IPS DF 6.9 (cell line): ENCODE measurements around the gene CAVIN2.
A peak's percentile ranks its signal among the peaks of the same experiment; 100 is the strongest.

Source experiments
- DNase-seq: peaks from one replicate; pipeline ENCODE4 v3.0.0-alpha.2; 2013; ENCODE audit warnings: low read depth, low spot score
- H3K27ac ChIP-seq: one replicate; pipeline ENCODE4 v1.5.1; 2013; ENCODE audit warnings: low read length, control low read depth
- H3K27me3 ChIP-seq: 2 replicates; pipeline ENCODE4 v1.6.1; 2013; ENCODE audit warnings: mild to moderate bottlenecking, low read length; ENCODE audit not compliant: control insufficient read depth, insufficient read depth
- H3K36me3 ChIP-seq: 2 replicates; pipeline ENCODE4 v1.6.1; 2013; ENCODE audit warnings: low read length; ENCODE audit not compliant: control insufficient read depth, insufficient read depth
- H3K4me1 ChIP-seq: 2 replicates; pipeline ENCODE4 v1.6.1; 2013; ENCODE audit warnings: low read length; ENCODE audit not compliant: control insufficient read depth, insufficient read depth
- H3K4me3 ChIP-seq: 2 replicates; pipeline ENCODE4 v1.5.1; 2013; ENCODE audit warnings: mild to moderate bottlenecking, low read length
- H3K9me3 ChIP-seq: 2 replicates; pipeline ENCODE4 v1.6.1; 2013; ENCODE audit warnings: low read length, inconsistent platforms; ENCODE audit not compliant: control insufficient read depth, insufficient read depth
- WGBS: extraction: QIAGEN DNeasy Blood & Tissue Kit; methylation state at CpG from one replicate; pipeline ENCODE4 v1.1.7; 2013; ENCODE audit warnings: mixed read lengths, missing lambda C conversion rate; ENCODE audit not compliant: insufficient read length, insufficient coverage; 5-methylcytosine and 5-hydroxymethylcytosine counted together

The CAVIN2 gene

DNA sequence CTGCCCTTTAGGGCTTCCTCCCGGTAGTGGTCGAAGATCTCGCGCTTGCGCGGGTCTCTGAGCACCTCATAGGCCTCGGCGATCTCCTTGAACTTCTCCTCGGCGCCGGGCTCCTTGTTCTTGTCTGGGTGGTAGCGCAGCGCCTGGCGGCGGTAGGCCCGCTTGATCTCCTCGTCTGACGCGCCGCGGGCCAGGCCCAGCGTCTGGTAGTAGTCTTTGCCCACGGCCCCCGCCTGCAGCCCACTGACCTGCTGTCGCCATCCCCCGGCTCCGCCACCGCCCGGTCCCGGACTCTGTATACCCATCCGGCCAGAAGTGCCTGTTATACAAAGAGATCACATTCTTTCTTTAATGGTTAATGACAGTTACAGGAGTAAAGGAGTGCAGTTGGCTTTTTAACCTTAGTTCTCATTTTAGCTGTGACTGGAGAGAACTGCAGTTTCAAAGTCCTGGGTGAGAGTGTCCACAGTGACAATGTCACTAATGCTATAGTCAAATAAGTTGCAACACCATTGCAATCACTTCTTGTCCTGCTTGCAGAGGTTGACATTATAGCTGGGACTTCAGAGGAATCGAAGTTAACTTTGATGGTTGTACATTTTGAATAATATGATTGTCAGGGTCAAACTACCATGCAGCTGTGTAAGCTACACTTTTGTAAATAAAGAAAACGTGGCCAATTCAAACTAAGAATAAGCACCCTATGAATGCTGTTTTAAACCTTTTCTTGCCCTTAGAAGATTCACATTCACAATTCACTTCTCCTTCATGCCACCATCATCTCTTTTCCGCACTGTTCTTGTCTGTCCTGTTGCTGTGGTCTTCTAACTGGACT, 35.3 kb upstream of the CAVIN2 start:
- H3K4me3 ChIP-seq, result no peak overlapping the region
- H3K27ac ChIP-seq, result no peak overlapping the region
- no peaks in the 10 kb centered on the region for H3K36me3 ChIP-seq
- no peak for DNase-seq
- no CpG with 5 or more reads among the region's 34 CpGs for WGBS
- no peaks in the 10 kb centered on the region for H3K27me3 ChIP-seq
- no peaks in the 10 kb centered on the region for H3K4me1 ChIP-seq
- H3K9me3 ChIP-seq, result no peaks in the 10 kb centered on the region

DNA sequence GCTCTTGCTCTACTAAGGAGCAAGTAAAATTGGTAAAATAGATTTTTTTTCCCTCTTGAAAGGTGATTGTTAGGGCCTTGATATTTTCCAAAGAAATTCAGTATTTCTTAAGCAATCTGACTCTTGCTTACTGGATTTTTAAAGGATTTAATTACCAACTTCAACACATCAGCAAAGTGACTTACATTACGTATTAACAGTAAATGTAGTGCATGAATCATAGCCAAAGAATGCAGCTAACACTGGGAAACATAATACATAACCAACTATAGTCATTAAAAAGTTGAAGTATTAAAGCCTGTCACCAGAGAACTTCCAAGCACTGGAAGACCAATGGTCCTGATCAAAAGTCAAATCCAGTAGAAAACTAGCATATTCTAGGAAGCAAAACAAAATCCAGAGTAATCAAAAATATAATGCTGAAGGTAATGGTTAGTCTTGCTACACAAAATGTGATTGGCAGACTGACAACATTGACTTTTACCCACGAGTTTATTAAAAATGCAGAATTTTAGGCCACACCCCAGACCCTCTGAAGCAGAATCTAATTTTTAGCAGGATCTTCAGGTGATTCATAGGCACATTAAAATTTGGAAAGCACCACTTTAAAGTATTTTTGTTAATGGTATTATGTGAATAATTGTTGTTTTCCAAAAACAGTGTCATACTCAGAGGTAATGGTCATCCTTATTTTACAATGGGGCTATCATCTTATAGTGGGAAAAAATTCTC, 31.8 kb upstream of the CAVIN2 start:
- no peak for DNase-seq

DNA sequence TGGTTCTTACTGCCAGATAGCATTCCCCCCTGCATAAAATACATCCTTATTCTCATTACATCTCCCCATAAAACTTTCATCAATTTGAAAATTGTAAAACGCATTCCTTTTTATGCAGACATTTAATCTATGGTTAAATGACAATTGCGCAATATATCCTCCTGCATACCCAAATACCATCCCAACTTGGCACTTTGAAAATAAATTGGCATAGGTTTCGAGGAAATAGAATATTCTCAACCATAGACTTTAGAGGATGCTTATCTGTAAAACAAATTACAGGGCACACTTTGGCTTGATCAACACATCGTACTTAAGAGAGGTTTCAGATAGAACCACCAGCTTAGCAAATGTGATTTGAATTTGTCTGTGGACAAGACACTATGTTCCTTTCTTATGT, 31.0 kb upstream of the CAVIN2 start:
- Histone ChIP-seq H3K27me3 (no peaks in the 10 kb centered on the region), H3K36me3 (no peaks in the 10 kb centered on the region), H3K4me3 (no peak overlapping the region), H3K27ac (no peak overlapping the region), H3K4me1 (no peaks in the 10 kb centered on the region), H3K9me3 (no peaks in the 10 kb centered on the region)
- WGBS, result 100% methylated on average over 2 of the region's 4 CpGs
- DNase-seq, result no peak

More for the DNA sequence above, 31.8 kb upstream of the CAVIN2 start:
- Histone ChIP-seq H3K9me3 (no peaks in the 10 kb centered on the region), H3K27ac (no peak overlapping the region), H3K36me3 (no peaks in the 10 kb centered on the region), H3K27me3 (no peaks in the 10 kb centered on the region), H3K4me1 (no peaks in the 10 kb centered on the region), H3K4me3 (no peak overlapping the region)
- no CpG with 5 or more reads among the region's 2 CpGs for WGBS

DNA sequence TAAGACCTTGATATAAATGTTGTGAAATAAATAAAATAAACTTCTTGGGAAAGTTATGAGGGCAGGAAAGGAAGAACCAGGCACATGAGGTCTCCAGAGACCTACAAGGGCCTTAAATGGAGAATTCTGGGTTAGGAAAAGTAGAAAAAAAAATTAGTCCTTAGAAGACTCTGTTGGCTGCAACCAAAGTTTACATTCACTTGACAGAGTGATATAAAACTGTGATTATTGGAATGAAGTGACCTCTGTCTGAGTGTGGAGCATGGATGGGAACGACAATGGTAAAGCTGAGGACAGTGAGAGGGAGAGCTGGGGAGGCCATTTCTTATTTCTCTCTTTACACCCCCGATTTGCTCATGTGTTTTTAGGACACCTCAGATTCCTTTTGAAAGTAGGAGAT, 29.0 kb upstream of the CAVIN2 start:
- Histone ChIP-seq H3K9me3 (no peaks in the 10 kb centered on the region), H3K4me3 (no peak overlapping the region), H3K4me1 (no peaks in the 10 kb centered on the region), H3K27ac (no peak overlapping the region), H3K27me3 (no peaks in the 10 kb centered on the region), H3K36me3 (no peaks in the 10 kb centered on the region)
- DNase-seq, result no peak
- WGBS, result no CpG with 5 or more reads among the region's 2 CpGs

DNA sequence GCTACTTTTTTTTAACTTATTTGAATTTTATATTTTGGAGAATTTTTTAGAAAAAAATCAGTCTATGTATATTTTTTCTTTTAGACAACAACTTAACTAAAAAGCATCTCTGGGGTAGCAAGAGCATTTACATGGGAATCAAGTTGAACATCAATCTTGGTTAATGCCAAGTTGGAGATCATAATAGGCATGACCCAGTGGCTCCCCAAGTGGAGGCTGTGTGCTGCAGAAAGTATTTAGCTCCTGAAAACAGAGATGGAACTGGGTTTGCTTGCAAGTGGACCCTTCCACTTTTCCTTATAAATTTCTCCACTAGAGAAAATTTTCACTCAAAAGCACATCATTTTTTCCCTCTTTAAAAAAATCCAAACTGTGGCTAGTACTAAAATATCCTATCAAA, 23.9 kb upstream of the CAVIN2 start:
- Histone ChIP-seq H3K36me3 (no peaks in the 10 kb centered on the region), H3K4me1 (peaks cover 4% of the 10 kb centered on the region; the same call in 1 of the 2 replicates), H3K9me3 (no peaks in the 10 kb centered on the region), H3K4me3 (no peak overlapping the region), H3K27me3 (no peaks in the 10 kb centered on the region), H3K27ac (no peak overlapping the region)
- DNase-seq, result no peak

DNA sequence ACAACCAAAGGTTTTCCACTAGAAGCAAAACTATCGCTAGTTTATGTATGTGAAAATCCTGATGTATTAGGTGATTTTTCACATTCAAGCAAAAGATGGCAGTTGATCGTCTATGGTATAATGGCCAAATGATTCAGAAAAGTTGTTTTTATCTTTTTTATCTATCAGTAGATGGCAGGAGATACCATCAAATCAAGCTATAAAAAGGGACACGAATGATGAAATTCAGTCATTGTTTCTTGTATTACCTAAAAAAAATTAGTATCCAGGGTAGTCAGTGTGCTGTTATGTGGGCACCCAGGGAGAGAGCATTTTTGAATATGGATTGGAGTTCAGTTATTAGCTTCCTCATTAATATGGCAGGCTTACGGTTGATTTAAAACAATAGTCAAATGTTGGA, 22.9 kb upstream of the CAVIN2 start:
- Histone ChIP-seq H3K9me3 (no peaks in the 10 kb centered on the region), H3K36me3 (no peaks in the 10 kb centered on the region), H3K27me3 (no peaks in the 10 kb centered on the region), H3K4me3 (no peak overlapping the region), H3K27ac (no peak overlapping the region), H3K4me1 (peaks cover 4% of the 10 kb centered on the region; the same call in 1 of the 2 replicates)
- WGBS, result no CpG with 5 or more reads among the region's 4 CpGs
- no peak for DNase-seq

DNA sequence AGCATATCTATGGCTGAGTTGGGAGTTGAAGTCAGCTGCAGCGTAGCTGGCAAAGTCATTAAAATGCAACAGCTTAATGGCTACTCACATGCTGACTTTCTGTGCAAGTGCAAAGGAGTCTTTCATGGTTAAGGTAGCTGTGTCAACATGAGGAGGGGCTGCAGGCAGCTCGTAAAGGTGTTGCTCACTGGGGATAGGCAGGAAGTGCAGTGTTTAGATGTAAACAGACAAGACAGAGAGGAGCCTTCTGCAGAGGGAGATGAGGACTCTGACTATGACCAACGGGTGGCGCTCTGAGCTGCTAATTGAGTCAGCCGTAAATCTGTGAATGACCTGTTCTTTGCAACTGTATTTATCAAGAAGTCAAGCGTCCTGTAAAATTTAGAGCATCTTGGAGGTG, 22.3 kb upstream of the CAVIN2 start:
- DNase-seq, result peak; percentile 72
- Histone ChIP-seq H3K4me3 (no peak overlapping the region), H3K9me3 (no peaks in the 10 kb centered on the region), H3K4me1 (peaks cover 4% of the 10 kb centered on the region; the same call in 1 of the 2 replicates), H3K27me3 (no peaks in the 10 kb centered on the region), H3K36me3 (no peaks in the 10 kb centered on the region), H3K27ac (no peak overlapping the region)
- WGBS, result no CpG with 5 or more reads among the region's 6 CpGs

DNA sequence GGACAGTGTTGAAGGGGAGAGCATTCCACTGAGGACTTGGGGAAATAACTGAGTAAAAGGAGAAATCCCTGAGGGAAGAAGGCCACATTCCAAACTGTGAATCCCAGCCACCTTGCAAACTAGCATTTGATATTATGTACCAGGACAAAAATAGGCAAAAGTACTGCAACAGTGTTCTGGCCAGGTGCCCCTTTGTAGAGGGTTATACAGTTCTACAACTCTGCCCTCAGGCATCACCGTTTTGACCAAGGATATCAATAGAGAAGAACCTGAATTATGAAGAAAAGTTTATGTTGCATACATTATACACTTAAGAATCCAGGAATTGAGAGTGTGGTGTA, 20.6 kb upstream of the CAVIN2 start:
- H3K27me3 ChIP-seq, result no peaks in the 10 kb centered on the region
- H3K27ac ChIP-seq, result no peak overlapping the region
- no peak overlapping the region for H3K4me3 ChIP-seq

DNA sequence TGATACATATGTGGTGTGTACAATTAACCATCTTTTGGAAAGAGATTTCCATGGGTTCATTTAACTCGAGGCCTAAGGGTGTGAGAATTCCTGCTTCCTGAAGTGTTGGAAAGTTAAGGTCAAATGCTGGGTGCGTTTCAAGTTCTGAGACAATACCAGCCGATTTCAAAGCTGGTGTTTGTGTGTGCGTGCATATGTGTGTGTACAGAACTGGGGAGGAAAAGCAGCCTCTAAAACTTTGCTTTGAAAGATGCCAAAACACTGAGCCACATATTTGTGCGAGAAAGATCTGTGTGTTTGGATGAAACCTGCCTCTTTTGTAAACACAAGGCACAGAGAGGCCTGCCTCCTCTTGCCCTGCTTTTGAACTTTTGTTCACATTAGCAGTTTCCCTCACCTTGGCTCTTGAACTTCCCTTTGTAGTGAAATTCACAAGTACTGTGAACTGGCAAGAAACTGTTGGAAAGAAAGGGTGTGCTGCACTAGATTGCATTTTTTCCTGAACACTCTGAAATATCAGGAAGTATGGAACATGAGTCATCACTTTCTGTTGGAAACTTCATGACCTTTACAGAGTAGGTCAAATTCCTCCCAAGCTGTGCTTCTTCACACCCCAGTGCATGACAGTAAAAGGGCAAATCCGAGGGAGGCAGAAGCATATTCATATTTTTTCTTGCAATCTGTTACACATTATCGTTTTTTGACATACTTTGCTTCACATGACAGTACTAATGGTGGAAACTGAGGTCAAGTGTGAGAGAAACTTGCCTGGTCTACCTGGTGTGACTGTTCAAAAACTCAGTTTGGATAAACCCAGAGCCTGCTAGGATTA, 20.0 kb upstream of the CAVIN2 start:
- Histone ChIP-seq H3K9me3 (no peaks in the 10 kb centered on the region), H3K36me3 (no peaks in the 10 kb centered on the region), H3K27me3 (no peaks in the 10 kb centered on the region), H3K4me3 (no peak overlapping the region), H3K27ac (no peak overlapping the region), H3K4me1 (peaks cover 4% of the 10 kb centered on the region; the same call in 1 of the 2 replicates)
- no CpG with 5 or more reads among the region's 7 CpGs for WGBS
- DNase-seq, result no peak

More for the DNA sequence above, 20.6 kb upstream of the CAVIN2 start:
- no CpG with 5 or more reads among the region's 1 CpG for WGBS
- Histone ChIP-seq H3K9me3 (no peaks in the 10 kb centered on the region), H3K36me3 (no peaks in the 10 kb centered on the region), H3K4me1 (peaks cover 4% of the 10 kb centered on the region; the same call in 1 of the 2 replicates)
- no peak for DNase-seq

DNA sequence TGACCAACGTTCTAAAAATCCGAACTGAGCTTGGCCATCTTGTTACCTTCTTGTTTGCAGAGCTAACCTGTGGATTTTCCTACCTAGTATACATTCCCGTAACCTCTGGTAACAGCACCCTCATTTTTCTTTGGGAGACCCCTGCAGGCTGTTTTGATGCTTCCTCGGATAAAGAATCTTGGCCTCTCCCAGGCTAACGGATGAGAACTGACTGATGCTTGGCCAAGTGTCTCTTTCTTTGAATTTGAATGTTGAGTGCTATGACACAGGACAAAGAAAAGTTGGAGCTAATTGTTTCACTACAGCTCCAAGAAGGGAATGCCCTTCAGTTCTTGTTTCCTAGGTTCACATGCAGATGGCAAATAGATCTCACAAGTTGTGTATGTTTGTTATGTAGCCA, 19.3 kb upstream of the CAVIN2 start:
- H3K4me3 ChIP-seq, result no peak overlapping the region
- DNase-seq, result no peak
- H3K27me3 ChIP-seq, result no peaks in the 10 kb centered on the region
- no peaks in the 10 kb centered on the region for H3K36me3 ChIP-seq
- no peak overlapping the region for H3K27ac ChIP-seq
- peaks cover 4% of the 10 kb centered on the region; the same call in 1 of the 2 replicates for H3K4me1 ChIP-seq
- no CpG with 5 or more reads among the region's 5 CpGs for WGBS
- no peaks in the 10 kb centered on the region for H3K9me3 ChIP-seq
